ENCODE data around the gene EIF4A3. TPM values are rescaled to one million over a fixed set of nuclear protein-coding genes. Genes with fewer than 3 reads are reported as not detected.

Gene EIF4A3
- total RNA-seq, 2 experiments from 2014 or later = 259 to 313 TPM

GRCh38 chr17:80173916-80174315 lies 27.0 kb upstream of the EIF4A3 start:
- ChIA-PET CTCF (ENCODE audit: unreplicated experiment) (no interaction called here), POLR2A (interaction anchor here (0.6 to 0.7 kb wide), 2 partner anchors 523 to 794 kb away, joined by 4 read pairs; no protein-coding TSS in a partner anchor)
- Histone ChIP-seq H3K4me2 (ENCODE audit: low read length) (no peak overlapping the region), H3K4me3 (ENCODE audit: low read depth, low read length, poor library complexity, severe bottlenecking) (no peak overlapping the region), H3K9me3 (ENCODE audit: low read length) (no peaks in the 10 kb centered on the region), H3K4me1 (ENCODE audit: insufficient read depth, low read length, poor library complexity, severe bottlenecking) (no peaks in the 10 kb centered on the region), H3K9me2 (ENCODE audit: insufficient read depth, low read length) (no peaks in the 10 kb centered on the region), H3K27ac (ENCODE audit: low read depth, low read length, poor library complexity, severe bottlenecking) (no peak overlapping the region), H2AFZ (ENCODE audit: low read length) (no peak overlapping the region), H4K20me1 (ENCODE audit: insufficient read depth, low read length) (no peaks in the 10 kb centered on the region), H3K36me3 (ENCODE audit: insufficient read depth, low read length) (no peaks in the 10 kb centered on the region), H3K79me2 (ENCODE audit: insufficient read depth, low read depth, low read length) (no peaks in the 10 kb centered on the region)
- no TSS peak for BruUV-seq (replicated peaks)
- intact Hi-C loops (cut with micrococcal nuclease; ENCODE audit: unreplicated experiment) = no loop called here
- DNase-seq (ENCODE audit: low spot score) = no peak
- TF ChIP-seq CTCF (conservative IDR thresholded peaks at IDR 0.05; ENCODE audit: low read length) = no peak
- TF ChIP-seq EZH2phosphoT487 (IDR thresholded peaks at IDR 0.05; ENCODE audit: borderline replicate concordance, low read depth, low read length) = no peak

DNA sequence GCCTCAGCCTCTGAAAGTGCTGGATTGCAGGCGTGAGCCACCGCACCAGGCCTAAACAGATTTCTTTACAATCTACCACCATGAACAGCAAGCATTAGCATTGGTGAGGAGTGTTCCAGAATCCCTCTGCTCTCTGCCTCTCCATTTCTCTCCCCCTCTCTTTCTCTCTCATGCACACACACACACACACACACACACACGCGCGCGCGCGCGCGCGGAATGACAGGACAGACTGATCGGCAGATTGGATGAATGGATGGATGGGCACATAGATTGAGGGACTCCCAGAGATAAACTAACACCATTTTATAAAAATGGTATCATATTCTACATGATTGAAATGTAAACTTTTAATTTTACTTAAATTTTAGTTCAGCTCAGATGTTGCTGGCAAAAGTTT lies 26.2 kb upstream of the EIF4A3 start:
- Histone ChIP-seq H3K4me3 (ENCODE audit: low read depth, low read length, poor library complexity, severe bottlenecking) (no peak overlapping the region), H3K4me2 (ENCODE audit: low read length) (no peak overlapping the region), H3K4me1 (ENCODE audit: insufficient read depth, low read length, poor library complexity, severe bottlenecking) (no peaks in the 10 kb centered on the region), H3K27ac (ENCODE audit: low read depth, low read length, poor library complexity, severe bottlenecking) (no peak overlapping the region), H2AFZ (ENCODE audit: low read length) (no peak overlapping the region), H3K36me3 (ENCODE audit: insufficient read depth, low read length) (no peaks in the 10 kb centered on the region), H4K20me1 (ENCODE audit: insufficient read depth, low read length) (no peaks in the 10 kb centered on the region), H3K9me2 (ENCODE audit: insufficient read depth, low read length) (no peaks in the 10 kb centered on the region), H3K79me2 (ENCODE audit: insufficient read depth, low read depth, low read length) (no peaks in the 10 kb centered on the region), H3K9me3 (ENCODE audit: low read length) (no peaks in the 10 kb centered on the region)
- ChIA-PET POLR2A (interaction anchor here (0.7 kb wide), 1 partner anchor 795 kb away, joined by 4 read pairs; no protein-coding TSS in a partner anchor), CTCF (ENCODE audit: unreplicated experiment) (no interaction called here)
- TF ChIP-seq EZH2phosphoT487 (IDR thresholded peaks at IDR 0.05; ENCODE audit: borderline replicate concordance, low read depth, low read length) = no peak
- TF ChIP-seq CTCF (conservative IDR thresholded peaks at IDR 0.05; ENCODE audit: low read length) = no peak
- no TSS peak for BruUV-seq (replicated peaks)
- no peak for DNase-seq (ENCODE audit: low spot score)
- intact Hi-C loops (cut with micrococcal nuclease; ENCODE audit: unreplicated experiment) = no loop called here

DNA sequence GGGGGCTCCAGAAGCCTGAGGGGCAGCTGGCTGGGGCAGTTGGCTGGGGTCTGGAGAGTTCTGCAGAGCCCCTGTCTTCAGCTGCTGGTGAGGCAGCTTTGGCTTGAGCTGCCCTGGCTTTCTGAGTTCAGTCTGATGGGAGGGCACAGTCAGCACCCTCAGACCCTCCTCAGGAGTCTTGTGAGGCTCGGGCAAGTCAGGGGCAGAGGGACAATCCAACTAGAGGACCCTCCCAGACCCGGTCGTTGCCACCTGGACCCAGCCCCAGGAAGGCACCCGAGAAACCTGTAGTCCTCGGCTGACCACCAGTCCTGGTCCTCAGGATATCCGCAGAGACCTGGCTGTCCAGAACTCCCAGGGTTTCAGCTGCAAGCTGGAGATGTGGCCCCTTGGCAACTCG lies 24.8 kb upstream of the EIF4A3 start:
- Histone ChIP-seq H3K27ac (ENCODE audit: low read depth, low read length, poor library complexity, severe bottlenecking) (no peak overlapping the region), H3K4me3 (ENCODE audit: low read depth, low read length, poor library complexity, severe bottlenecking) (no peak overlapping the region), H3K9me2 (ENCODE audit: insufficient read depth, low read length) (no peaks in the 10 kb centered on the region), H4K20me1 (ENCODE audit: insufficient read depth, low read length) (no peaks in the 10 kb centered on the region), H3K36me3 (ENCODE audit: insufficient read depth, low read length) (no peaks in the 10 kb centered on the region), H3K4me2 (ENCODE audit: low read length) (no peak overlapping the region), H2AFZ (ENCODE audit: low read length) (no peak overlapping the region), H3K4me1 (ENCODE audit: insufficient read depth, low read length, poor library complexity, severe bottlenecking) (no peaks in the 10 kb centered on the region), H3K79me2 (ENCODE audit: insufficient read depth, low read depth, low read length) (no peaks in the 10 kb centered on the region), H3K9me3 (ENCODE audit: low read length) (no peaks in the 10 kb centered on the region)
- CTCF ChIA-PET (ENCODE audit: unreplicated experiment) = no interaction called here
- DNase-seq (ENCODE audit: low spot score) = no peak
- POLR2A ChIA-PET = interaction anchor here (0.6 to 0.8 kb wide), 2 partner anchors 169 to 554 kb away, joined by 3 to 5 read pairs; no protein-coding TSS in a partner anchor
- intact Hi-C loops (cut with micrococcal nuclease; ENCODE audit: unreplicated experiment) = no loop called here
- no peak for TF ChIP-seq EZH2phosphoT487 (IDR thresholded peaks at IDR 0.05; ENCODE audit: borderline replicate concordance, low read depth, low read length)
- TF ChIP-seq CTCF (conservative IDR thresholded peaks at IDR 0.05; ENCODE audit: low read length) = no peak
- BruUV-seq (replicated peaks) = no TSS peak
